Neural progenitor cell (in vitro differentiated cells): ENCODE results near the gene OLFML2B.

Source experiments
- CTCF ChIP-seq: fragments of 200-600 bp; sonication (generic); IDR thresholded peaks from 2 replicates; pipeline ENCODE4 v1.5.1; 2017; ENCODE audit warnings: antibody characterized with exemption, mild to moderate bottlenecking
- EZH2phosphoT487 ChIP-seq: fragments of 200-600 bp; sonication (generic); IDR thresholded peaks from 2 replicates; pipeline ENCODE4 v1.6.1; 2017; ENCODE audit warnings: antibody characterized with exemption

DNA sequence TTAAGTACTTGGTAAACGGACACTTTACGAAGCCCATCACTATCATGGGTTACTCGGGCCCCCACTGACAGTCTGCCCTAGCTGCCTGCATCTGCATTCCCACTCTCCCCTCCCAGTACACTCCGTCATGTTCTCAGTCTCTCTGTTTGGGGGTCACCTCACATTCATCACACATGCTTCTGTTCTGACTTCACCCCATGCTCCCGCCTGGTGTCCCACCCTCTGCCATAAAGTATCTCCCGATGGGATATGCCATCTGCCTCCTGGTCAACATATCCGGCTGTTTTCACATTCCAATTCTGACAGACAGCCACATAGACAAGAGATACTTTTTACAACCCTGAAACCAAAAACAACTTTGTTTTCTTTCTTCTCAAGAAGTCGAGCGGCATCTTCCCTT, 1.0 kb downstream of the OLFML2B start:
- no peak for TF ChIP-seq CTCF
- TF ChIP-seq EZH2phosphoT487, result no peak
